K562 (cell line): ENCODE results near the gene TUBB2A. TPM values are rescaled to one million over a fixed set of nuclear protein-coding genes. Genes with fewer than 3 reads are reported as not detected.

Experiments
- AFF4 ChIP-seq: sonication (generic); formaldehyde crosslinking; IDR thresholded peaks from 2 replicates; pipeline ENCODE4 v1.8.0; 2023; ENCODE audit warnings: mild to moderate bottlenecking, missing genetic modification reagents
- BRF1 ChIP-seq: IDR thresholded peaks from 3 replicates; pipeline ENCODE4 v1.6.1; 2011; ENCODE audit warnings: borderline replicate concordance, mild to moderate bottlenecking; ENCODE audit not compliant: insufficient read length; ENCODE audit errors: extremely low read depth
- CUX1 ChIP-seq: fragments of 200-800 bp; sonication (Bioruptor generic); IDR thresholded peaks from 2 replicates; pipeline ENCODE4 v1.6.1; 2016; ENCODE audit warnings: missing genetic modification characterization, missing compliant biosample characterization
- SMAD1 ChIP-seq: fragments of 150-350 bp; IDR thresholded peaks from 2 replicates; pipeline ENCODE4 v1.6.1; 2014; ENCODE audit warnings: low read length, low read depth; ENCODE audit not compliant: partially characterized antibody
- SMARCA4 ChIP-seq: fragments of 450-650 bp; IDR thresholded peaks from 2 replicates; pipeline ENCODE4 v1.6.1; 2016
- SRSF3 ChIP-seq: fragments of 200-400 bp; formaldehyde crosslinking; IDR thresholded peaks from 2 replicates; pipeline ENCODE4 v1.6.1; 2016; ENCODE audit warnings: mild to moderate bottlenecking, low read length, moderate library complexity; ENCODE audit not compliant: insufficient read depth
- TEAD2 ChIP-seq: fragments of 450-650 bp; IDR thresholded peaks from 2 replicates; pipeline ENCODE4 v1.6.1; 2016; ENCODE audit warnings: missing genetic modification characterization, control low read depth, missing compliant biosample characterization
- ZNF133 ChIP-seq: fragments of 250-450 bp; sonication (Bioruptor Pico); IDR thresholded peaks from 2 replicates; pipeline ENCODE4 v1.4.0; 2020; ENCODE audit warnings: mild to moderate bottlenecking
- ZNF77 ChIP-seq: fragments of 250-450 bp; sonication (Bioruptor Pico); IDR thresholded peaks from 2 replicates; pipeline ENCODE4 v1.5.0; 2020
- polyA plus RNA-seq, 8 experiments: library from polyadenylated mRNA; depleted of rRNA in 4 of 8; stranded (reverse) in 5 of 8; unstranded in 3 of 8; fragments of >200 nt; fragmentation: Nextera tagmentation in 2 of 8; fragmentation: Illumina TruSeq in 1 of 8; extraction: Ambion mirVana in 2 of 8; extraction: Trizol in 1 of 8; gene quantifications; 2 replicates each; pipeline versions ENCODE4 v1.2.1 to v1.2.3, GENCODE V29; 2011 to 2014; ENCODE audit warnings: inconsistent platforms in 1 of 8, missing spikeins in 1 of 8
- total RNA-seq, 7 experiments: library from RNA; depleted of rRNA in 6 of 7; stranded (reverse); fragments of >200 nt in 6 of 7; fragmentation: Illumina TruSeq in 2 of 7; extraction: Trizol in 2 of 7; gene quantifications; 2 replicates each; pipeline versions ENCODE4 v1.2.1 to v1.2.3, GENCODE V29; 2011 to 2021; ENCODE audit warnings: low replicate concordance in 1 of 7

The TUBB2A gene
- total and polyA plus RNA-seq, 9 of the 15 experiments (the other 6 are each of a cell fraction or from before 2014, with no cell fraction given): 3.6 to 92.1 (median 45.6) TPM

- TF ChIP-seq AFF4 (CRISPR knock-in tag) (no peak), ZNF77 (CRISPR knock-in tag) (no peak), BRF1 (no peak), CUX1 (CRISPR knock-in tag) (no peak), SMAD1 (no peak), SMARCA4 (no peak), TEAD2 (tag) (no peak), ZNF133 (CRISPR knock-in tag) (no peak), SRSF3 (no peak)
Observed at GRCh38 chr6:3190056-3190455, 32.7 kb upstream of the TUBB2A start (continued).
